ENCODE data around the gene PHLPP1. TPM values are rescaled to one million over a fixed set of nuclear protein-coding genes. Genes with fewer than 3 reads are reported as not detected.
"Not testable (repeated sequence)": the region's sequence is repeated elsewhere in the genome, so short reads cannot be mapped to it uniquely, and the experiment has no call there.

The PHLPP1 gene
- total RNA-seq, 1 donor from 2014 or later = 2.6 TPM

DNA sequence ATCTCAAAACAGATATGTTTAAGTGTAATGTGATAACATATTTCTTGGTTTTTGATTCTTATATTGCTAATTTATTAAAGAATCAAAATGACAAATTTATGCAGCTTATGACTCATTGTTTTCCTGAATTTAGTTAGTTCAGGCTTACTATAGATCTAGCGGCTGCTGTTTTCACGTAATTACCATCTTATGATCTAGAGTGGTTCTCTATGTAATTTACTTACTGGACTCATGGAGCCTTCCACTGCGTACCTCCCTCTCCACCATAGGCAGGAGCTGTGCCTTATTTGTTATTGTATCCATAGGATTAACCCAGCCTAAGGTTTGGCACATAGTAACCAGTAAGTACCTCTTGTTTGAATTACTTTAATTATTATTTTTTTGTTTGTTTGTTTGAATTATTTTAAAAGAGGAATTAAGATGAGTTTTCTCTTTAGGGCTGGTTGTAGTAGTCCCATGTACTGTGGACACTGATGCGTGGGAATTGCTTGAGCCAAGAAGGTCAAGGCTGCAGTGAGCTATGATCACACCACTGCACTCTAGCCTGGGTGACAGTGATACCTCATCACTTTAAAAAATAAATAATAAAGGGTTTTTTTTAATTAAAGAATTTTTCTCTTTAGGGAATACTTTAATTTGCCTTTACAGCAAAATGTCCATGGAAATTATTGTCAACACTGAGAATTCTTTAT lies 165.5 kb downstream of the PHLPP1 start:
- no peak for DNase-seq (ENCODE audit: low read depth in 2 of 2)

DNA sequence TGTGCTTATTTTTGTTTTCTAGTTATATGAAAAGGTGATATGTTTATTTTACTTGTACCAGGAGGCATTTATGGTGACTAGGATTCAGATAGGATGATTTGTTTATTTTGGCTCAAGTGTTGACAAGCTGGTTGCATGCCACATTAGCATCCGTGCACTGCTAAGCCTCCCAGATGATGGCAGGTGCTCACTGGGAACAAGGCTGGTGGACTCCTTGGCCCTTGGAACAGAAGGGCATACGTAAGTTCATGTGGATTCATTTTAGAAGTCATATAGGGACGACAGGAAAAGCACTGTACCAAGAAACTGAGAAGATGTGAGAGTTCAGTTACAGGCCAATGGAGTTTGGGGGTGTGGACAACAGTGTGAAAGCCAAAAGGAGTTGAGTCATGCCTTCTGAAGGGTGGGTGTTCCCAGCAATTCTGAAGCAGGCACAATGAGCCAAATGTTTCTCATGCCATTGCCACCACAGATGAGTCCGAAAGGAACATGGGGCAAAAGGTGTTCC lies 166.2 kb downstream of the PHLPP1 start:
- DNase-seq (ENCODE audit: low read depth in 2 of 2) = peak; percentile 35 to 91

DNA sequence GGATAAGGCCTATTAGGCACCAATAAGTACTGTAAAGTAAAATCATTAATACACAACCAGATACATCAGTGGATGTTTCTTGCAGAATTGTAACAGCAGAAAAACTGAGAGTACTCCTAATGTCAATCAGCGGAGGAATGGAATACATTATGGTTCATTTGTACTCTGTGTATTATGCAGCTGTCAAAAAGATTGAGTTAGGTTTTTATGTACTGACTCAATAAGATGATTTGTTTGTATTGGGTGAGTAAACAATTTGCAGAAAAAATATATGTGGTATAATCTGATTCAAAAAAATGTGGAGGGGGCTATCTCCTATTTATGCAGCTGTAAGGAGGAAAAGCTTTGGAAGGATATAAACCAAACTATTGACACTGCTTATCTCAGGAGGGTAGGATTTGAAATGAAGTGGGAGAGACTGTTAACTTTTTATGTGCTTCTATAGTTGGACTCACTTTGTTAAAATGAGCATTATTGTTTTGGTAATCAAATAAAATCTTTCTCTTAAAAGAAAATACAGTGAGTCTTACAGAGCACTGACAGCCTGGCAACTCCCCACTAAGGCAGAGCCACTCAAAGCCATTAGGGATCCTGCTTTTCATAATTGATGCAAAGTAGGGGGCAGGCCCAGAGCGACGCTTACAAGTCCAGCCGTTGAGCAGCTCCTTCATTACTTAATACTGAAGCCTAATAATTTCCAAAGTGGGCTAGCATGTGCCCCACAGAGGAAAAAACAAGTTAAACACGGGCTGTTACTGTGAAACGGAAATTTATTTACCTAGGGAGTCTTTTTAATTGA lies 168.8 kb downstream of the PHLPP1 start:
- DNase-seq (ENCODE audit: low read depth in 2 of 2) = no peak

DNA sequence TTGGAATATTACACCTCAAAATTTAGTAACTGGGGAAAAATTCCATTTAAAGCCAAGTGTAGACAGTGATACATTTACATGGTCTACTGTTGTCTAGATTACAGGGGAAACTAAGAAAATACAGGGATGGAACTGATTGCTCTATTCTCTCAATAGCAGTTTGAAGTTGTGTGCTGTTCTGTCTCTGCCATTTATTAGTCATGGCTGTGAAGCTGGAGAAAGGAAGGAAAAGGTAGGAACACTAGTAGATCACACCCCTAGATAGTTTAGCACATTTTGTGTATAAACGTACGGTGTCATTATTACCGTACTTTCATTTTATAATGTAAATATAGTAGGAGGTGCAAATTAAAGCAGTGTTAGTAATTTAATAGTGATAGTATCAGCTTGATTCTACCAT lies 170.5 kb downstream of the PHLPP1 start:
- DNase-seq (ENCODE audit: low read depth in 2 of 2) = peak; percentile 43 to 44

DNA sequence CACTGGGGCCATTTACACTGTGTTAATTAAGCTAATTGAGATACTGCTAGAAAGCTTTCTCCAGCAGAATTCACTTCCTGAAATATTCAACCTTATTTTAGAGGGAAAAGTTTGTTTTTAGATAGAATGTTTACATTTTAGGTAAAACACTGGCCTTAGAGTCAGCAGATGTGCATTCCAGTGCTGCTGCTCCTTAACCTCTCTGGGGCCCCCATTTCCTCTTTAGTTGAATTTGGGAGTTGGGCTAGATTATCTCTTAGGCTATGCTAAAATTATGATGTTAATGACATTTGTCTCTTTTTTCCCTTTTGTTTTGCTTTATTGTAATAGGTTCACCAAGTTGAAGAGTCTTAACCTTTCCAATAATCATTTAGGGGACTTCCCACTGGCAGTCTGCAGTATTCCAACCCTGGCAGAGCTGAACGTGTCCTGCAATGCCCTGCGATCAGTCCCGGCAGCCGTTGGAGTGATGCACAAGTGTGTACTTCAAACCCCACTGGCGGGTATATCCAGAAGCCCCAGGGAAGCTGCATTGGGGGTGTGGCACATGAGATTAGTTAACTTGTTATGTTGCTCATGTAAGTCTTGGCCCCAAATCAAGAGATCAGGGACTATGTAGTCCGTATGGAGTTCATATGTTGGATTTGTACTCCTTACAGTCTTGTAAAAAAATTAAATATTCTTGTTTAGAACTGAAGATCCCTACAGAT lies 179.5 kb downstream of the PHLPP1 start:
- no peak for DNase-seq (ENCODE audit: low read depth in 2 of 2)

DNA sequence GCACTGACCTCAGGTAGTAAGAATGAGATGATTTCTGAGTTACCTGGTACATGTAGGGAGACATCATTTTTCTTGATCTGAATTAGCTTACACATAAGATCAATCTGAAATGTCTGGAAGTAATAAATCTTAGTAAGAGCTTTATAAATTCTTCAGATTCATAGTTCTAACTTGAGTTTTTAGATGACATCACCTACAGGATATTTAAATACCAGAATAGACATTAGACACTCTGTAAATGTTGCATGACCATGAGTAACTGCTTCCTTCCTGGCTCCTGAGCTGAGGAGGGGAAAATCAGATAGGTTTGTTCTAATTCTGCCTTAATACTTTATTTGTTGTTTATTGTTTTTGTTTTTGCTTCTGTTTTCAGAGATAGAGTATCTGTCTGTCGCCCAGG lies 181.8 kb downstream of the PHLPP1 start:
- DNase-seq (ENCODE audit: low read depth in 2 of 2) = peak; percentile 50 to 83

DNA sequence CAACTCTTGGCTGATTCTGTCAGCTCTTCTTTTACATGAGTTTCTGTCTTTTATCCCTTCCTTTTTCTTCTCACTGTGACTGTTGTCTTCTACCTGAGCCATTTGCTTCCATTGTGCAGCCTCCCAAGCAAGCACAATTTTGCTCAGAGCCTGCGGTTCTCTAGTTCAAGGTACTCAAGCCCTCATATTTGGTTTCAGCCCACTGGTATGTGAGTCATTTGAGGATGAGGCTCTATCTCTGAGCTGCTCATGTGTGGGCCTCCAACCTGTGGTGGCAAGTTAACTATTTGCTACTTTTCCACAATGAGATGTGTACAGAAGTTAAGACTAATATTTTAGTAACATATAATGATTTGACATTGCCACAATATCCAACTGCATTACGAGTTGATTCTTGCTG lies 183.0 kb downstream of the PHLPP1 start:
- DNase-seq (ENCODE audit: low read depth in 2 of 2) = no peak

DNA sequence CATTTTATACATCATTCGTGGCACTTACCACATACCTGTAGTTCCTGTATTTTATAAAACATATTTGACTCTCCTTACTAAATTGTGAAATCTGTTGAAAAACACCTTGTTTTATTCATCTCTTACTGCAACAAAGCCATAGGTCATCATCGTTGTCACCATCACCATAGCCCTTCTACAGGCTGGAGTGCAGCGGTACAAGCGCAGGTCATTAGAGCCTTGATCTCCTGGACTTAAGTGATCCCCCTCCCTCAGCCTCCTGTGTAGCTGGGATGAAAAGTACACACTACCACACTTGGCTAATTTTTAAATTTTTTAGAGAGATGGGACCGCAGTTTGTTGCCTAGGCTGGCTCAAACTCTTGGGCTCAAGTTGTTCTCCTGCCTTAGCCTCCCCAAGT lies 184.2 kb downstream of the PHLPP1 start:
- DNase-seq (ENCODE audit: low read depth in 2 of 2) = no peak

DNA sequence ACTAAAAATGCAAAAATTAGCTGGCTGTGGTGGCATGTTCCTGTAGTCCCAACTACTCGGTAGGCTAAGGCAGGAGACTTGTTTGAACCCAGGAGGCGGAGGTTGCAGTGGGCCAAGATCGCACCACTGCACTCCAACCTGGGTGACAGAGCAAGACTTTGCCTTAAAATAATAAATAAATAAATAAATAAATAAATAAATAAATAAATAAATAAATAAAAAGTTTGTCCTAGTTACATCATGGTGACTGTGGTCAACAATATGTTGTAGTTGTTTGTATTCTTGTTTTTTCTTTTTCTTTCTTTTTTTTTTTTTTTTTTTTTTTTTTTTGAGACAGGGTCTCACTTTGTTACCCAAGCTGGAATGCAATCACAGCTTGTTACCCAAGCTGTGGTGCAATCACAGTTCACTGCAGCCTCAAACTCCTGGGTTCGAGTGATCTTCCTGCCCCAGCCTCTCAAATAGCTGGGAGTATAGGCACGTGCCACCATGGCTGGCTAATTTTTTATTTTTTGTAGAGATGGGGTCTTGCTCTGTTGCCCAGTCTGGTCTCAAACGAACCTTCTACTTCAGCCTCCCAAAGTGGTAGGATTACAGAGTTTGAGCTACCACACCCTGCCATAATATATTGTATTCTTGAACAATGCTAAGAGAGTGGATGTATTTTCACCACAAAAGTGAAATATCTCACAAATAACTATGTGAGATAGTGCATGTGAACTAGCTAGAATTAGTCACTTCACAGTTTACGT lies 185.0 kb downstream of the PHLPP1 start:
- DNase-seq (ENCODE audit: low read depth in 2 of 2) = no peak

DNA sequence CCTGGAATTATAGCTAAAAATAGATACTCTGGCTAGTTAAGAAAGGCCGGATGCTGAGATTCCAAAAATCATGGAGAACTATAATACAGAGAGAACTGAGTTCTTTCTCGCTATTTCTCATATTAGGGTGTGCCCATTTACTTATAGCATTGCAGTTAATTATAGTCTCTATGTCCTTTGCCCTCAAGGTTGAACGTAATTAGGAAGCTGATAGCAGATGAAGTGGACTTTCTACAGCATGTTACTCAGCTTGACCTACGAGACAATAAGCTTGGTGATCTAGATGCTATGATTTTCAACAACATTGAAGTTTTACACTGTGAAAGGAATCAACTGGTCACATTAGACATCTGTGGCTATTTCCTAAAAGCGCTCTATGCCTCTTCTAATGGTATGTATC lies 187.4 kb downstream of the PHLPP1 start:
- no peak for DNase-seq (ENCODE audit: low read depth in 2 of 2)

DNA sequence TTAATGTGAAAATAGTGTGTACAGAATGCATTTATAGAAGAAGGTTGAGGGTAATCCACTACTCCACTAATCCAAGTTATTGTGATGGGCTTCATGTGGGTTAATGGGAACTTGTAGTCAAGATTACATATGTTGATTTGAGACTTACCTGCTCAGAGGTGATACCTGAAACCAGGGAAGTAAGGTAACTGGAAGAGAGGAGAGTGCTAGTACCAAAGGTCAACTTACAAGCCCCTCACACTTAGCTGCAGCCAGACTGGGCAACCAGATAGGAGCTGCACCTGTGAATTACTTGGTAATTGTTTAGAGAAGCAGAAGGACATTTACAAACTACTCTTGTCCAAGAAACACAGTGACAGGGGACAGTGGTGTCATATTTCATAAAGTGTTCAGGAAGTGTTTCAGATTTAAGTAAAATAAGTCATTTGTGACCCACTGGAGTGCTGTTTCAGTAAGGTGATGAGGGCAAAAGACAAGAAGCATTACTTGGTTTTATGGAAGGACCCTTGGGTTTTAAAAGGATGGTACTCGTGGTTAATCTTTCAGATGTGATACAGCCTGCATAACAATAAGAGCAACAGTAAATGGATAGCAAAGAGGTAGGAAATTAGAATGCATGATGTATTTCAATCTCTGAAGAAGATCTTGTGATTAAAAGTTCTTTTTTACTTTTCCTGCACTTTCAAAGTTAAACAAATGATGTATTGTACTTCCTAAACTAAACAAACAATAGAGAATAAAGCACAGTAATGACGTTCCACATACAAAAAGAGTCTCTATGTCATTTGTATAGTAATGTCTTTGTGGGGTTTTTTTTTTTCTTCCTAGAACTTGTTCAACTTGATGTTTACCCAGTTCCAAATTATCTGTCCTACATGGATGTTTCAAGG lies 189.3 kb downstream of the PHLPP1 start:
- DNase-seq (ENCODE audit: low read depth in 2 of 2) = peak; percentile 6 to 53

DNA sequence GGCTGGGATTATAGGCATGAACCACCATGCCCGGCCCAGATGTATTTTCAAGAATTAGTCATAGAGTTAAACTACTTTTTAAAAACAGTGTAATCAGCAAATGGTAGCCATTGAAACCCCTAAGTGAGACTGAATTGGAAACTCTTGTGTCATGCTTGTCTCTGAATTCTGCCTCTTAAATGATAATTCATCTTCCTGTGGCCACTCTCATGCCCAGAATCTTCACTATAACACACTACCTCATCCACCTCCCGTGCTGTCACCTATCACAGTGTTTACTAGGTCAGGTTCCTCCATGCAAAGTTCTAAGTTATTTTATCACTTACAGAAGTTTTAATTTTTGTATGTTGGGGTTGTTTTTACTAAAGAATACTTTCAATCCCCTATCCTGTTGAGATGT lies 197.5 kb downstream of the PHLPP1 start:
- no peak for DNase-seq (ENCODE audit: low read depth in 2 of 2)

DNA sequence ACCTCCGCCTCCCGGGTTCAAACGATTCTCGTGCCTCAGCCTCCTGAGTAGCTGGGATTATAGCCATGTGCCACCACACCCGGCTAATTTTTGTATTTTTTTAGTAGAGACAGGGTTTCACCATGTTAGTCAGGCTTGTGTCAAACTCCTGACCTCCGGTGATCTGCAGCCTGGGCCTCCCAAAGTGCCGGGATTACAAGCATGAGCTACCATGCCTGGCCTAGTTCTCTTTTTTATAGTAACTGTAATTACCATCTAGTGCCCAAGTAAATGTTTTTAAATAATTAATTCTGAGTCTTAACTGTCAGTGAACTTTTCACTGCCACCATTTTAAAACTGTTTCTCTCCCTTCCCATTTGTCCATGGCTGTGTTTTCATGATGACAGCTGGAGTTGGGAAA lies 198.5 kb downstream of the PHLPP1 start:
- DNase-seq (ENCODE audit: low read depth in 2 of 2) = not testable (repeated sequence)

DNA sequence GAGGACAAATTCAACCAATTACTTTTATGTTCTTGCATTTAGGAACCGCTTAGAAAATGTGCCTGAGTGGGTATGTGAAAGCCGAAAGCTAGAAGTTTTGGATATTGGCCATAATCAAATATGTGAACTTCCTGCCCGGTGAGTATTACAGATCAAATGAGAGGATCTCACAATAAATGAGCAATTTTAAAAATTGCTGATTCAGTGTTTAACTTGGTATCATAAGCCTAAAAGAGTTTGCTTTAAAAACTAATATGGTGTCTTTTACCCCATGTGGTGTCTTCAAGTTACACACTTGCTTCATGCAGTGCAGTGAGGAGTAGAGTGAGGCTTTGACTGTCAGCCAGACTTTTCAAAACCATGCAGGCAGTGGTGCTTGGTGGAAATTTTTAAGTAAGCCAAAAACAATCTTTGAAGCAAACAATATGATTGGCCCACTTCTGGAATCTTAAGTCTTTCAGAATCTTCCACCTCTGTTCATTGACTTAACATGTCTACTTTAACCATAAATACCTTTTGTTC lies 199.6 kb downstream of the PHLPP1 start:
- no peak for DNase-seq (ENCODE audit: low read depth in 2 of 2)

DNA sequence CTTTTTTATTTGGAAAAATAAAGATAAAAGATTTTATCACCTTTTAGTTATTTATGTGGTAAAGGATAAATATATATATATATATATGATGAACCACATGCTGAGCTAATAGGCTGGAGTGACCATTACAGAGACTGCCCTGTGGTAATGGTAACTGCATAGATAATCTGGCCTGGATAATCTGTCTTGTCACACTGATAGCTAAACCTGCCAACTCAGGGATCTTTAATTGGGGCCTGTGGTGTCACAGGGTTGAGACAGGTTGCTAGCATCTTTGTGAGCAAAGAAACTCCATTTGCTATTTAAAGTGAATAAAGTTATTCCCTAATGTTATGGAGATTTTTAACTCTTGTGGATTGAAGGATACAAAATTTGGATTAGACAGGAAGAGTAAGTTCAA lies 203.0 kb downstream of the PHLPP1 start:
- no peak for DNase-seq (ENCODE audit: low read depth in 2 of 2)

DNA sequence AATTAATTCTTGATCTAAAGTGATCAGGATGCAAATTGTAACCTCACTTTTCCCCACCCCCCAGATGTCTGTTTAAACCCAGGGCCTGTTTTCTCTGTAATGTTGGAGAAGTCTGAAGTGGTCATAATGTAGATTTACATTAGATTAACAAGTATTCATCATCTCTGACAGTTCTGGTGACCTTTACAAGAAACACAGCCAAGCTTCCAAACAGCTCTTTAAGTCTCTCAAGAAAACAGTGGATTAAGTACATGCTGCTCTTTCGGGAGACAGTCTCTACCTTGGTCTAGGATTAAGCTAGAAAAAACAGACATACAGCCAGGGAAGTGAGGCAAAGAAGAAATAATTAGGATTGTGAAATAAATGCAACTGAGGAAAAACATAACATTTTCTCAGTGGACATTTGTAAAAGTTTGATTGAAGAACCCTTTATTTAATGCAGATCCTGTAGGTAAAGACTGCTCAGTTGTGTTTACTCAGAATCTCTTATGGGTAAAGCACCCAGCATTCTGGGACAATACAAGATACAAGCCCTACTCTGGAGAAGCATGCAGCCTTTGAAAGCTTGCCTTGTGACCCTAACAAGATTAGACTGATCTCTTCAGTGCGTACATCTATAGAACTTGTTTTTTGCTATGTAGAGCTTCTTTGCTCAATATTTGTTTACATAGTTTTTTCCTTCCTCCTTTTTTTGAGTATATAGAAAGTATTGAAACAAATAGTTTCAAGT lies 203.9 kb downstream of the PHLPP1 start:
- DNase-seq (ENCODE audit: low read depth in 2 of 2) = peak in 1 of 2 donors; percentile 19

DNA sequence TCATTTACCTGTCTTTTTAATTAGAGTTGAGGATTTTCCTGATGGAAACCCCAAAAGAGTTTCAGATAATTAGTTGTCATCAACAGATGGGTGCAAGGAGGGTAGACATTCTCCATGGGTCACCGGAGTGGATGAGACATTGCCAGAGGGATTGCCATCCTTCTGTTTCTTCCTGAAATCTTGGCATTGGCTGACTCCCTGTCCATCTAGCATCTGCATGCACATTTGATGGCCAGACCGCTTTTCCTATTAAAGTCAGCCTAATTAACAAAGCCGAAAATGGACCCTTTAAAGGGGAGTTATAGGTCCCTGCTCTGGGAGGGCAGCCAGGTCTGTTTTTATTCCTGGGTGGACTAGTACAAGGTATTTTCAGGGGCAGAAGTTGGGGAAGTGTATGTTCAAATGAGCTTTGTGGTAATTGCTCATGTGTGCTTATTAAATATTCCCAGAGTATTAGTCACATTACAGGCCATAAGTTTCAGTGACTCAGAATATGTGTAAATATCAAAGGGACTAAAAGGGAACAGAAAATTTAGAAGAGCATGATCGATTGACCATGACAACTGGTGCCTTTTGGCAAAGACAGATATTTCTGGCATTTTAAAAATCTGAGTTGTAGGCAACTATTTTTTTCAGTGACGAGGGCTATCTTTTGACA lies 209.8 kb downstream of the PHLPP1 start:
- no peak for DNase-seq (ENCODE audit: low read depth in 2 of 2)

DNA sequence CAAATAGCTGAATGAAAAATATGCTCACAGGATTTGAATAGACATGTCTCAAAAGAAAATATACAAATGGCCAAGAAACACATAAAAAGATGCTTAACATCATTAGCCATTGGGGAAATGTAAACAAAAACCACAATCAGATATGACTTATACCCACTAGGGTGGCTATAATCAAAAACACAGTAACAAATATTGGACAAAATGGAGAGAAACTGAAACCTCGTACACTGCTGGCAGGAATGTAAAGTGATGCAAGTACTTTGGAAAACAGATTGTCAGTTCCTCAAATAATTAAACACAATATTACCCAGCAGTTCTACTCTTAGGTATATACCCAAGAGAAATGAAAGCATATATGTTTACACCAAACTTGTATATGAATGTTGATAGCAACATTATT lies 213.0 kb downstream of the PHLPP1 start:
- no peak for DNase-seq (ENCODE audit: low read depth in 2 of 2)

DNA sequence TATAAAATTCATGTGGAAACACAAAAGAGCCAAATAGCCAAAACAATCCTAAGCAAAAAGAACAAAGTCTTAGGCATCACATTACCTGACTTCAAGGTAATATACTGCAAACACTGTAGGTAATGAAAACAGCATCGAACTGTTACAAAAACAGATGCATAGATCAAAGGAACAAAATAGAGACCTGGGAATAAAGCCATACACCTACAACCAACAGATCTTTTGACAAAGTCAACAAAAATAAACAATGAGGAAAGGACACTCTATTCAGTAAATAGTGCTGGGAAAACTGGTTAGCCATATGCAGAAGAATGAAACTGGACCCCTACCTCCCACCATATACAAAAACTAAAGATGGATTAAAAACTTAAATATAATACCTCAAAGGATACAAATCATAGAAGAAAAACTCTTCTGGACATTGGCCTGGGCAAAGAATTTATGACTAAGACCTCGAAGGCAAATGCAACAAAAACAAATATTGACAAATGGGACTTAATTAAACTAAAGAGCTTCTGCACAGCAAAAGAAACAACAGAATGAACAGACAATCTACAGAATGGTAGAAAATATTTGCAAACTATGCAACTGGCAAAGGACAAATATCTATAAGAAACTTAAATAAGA lies 218.0 kb downstream of the PHLPP1 start:
- no peak for DNase-seq (ENCODE audit: low read depth in 2 of 2)
